Activated CD4-positive, alpha-beta T cell treated with anti-CD3 and anti-CD28 coated beads, Interleukin-10, Interleukin-2, amounts not matched to agents 100 ng/mL and 50 ng/mL, durations not matched to agents 16 hours and 8 hours (primary cell): ENCODE data around the gene SPINT2.

Source experiments
- DNase-seq: peaks from one replicate; pipeline ENCODE4 v3.0.0-alpha.2; 2020

Gene SPINT2

DNA sequence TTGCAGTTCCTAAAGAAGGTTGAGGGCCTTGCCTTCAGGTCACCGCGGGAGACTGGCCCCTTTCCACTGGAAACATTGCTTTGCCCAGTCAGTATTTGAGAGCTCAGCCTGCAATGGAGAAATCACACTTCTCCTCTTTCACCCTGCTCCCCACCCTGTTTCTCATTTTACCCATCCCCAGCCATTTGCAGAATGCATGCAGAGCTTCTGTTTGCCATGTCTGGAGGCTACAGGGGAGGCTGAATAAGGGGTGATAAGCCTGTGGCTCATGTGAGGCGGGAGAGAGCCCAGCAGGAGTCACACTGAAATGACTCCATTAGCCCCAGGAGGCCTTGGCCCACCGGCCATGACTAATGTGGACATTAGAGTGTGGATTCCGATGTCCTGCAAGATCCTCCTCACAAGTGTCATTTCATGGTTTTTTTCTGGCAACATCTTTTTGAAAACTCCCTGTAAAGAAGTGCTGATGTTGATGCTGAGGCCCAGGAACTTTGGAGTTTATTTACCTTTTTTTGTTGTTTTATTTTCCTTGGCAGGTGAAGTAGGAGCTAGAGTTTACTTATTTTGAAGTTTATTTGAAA, 6.3 kb downstream of the SPINT2 start:
- no peak for DNase-seq

GRCh38 chr19:38273499-38273898, 9.1 kb downstream of the SPINT2 start:
- DNase-seq = no peak

DNA sequence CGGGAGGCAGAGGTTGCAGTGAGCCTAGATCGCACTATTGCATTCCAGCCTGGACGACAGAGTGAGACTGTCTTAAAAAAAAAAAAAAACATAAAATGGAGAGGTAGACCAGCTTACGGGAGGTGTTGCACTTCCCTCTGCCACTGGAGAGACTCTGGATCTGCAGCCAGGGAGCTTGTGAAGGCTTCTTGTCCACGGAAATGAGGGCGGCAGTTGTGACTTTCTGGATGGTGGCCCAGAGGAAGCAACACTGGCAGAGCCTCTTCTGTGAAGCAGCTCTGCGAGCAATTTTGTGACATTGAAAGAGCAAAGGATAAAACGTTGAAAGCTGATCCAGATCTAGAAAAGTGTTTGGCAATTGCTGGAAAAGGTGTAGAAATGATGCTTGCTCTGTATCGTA, 10.4 kb downstream of the SPINT2 start:
- no peak for DNase-seq

DNA sequence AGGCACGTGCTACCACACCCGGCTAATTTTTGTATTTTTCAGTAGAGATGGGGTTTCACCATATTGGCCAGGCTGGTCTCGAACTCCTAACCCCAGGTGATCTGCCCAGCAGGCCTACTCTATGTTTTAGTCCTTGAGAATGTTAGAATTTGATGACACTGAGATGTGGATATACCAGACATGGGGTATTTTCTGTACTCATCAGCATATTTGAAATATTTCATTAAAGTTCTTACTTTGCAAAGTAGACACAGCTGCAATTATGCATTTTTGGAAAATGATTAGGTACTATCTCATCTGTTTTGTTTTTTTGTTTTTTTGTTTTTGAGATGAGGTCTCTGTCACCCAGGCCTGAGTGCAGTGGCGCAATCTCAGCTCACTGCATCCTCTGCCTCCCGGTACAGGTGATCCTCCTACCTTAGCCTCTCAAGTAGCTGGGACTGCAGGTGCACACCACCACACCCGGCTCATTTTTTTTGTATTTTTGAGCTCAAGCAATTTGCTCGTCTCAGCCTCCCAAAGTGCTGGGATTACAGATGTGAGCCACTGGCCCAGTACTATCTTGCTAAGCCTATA, 12.7 kb downstream of the SPINT2 start:
- no peak for DNase-seq

DNA sequence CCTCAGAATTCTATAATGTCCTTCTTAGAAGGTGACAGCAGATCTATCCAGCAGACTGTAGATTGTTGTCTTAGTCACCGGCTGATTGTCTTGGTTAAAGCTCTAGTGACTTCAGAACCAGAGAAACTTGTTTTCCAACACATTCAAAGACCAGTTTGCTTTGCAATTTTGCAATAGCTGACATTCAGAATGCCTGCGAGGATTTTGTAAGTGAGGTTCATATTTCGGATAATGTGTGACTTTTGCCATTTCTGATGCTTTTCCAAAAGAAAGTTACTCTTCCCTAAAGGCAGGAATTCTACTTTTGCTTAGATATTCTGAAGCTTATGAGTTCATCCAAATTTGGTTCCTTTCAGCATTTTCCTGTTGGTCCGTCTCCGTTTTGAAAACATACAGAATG, 13.2 kb downstream of the SPINT2 start:
- no peak for DNase-seq

- DNase-seq = no peak
These were observed 13.8 kb downstream of the SPINT2 start for GRCh38 chr19:38277969-38278680.

DNA sequence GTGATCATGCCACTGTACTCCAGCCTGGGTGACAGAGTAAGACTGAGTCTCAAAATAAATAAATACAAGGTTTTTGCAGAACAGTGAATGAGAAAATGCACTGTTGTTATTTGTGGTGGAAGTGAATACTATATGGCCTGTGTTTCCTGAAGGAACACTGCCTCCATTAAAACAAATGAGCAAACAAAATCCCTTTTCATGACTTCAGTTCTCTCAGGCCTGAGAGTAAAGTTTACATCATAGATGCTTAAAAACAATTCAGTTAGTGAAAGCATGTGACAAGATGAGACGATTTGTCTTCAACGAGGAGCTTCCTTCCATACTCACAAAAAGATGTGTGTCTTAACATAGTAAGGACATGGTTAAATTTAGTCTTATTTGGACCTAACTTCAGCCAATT, 14.4 kb downstream of the SPINT2 start:
- no peak for DNase-seq

GRCh38 chr19:38280030-38280921, 15.9 kb downstream of the SPINT2 start:
- no peak for DNase-seq

- no peak for DNase-seq
These were observed 17.6 kb downstream of the SPINT2 start for GRCh38 chr19:38281811-38282566.

GRCh38 chr19:38283271-38283670, 18.9 kb downstream of the SPINT2 start:
- no peak for DNase-seq

- DNase-seq = no peak
These were observed 20.0 kb downstream of the SPINT2 start for GRCh38 chr19:38284422-38284821.

DNA sequence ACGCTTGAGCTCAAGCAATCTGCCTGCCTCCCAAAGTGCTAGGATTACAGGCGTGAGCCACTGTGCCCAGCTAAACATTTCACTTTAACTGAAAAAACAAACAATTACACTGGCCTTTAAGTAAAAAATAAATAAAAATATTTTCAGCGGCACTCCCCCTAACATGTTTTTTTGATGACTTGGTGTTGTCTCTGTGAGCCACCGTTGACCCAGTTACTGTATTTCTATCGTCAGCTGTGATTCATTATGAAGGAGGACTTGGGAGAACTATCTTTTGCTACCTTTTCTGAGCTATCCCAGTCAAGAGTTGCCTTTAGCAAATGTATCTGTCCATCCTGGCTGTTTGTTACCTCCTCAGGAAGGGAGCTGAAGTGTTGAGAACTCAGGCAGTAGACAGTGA, 21.2 kb downstream of the SPINT2 start:
- no peak for DNase-seq

GRCh38 chr19:38287604-38288003, 23.2 kb downstream of the SPINT2 start:
- no peak for DNase-seq

DNA sequence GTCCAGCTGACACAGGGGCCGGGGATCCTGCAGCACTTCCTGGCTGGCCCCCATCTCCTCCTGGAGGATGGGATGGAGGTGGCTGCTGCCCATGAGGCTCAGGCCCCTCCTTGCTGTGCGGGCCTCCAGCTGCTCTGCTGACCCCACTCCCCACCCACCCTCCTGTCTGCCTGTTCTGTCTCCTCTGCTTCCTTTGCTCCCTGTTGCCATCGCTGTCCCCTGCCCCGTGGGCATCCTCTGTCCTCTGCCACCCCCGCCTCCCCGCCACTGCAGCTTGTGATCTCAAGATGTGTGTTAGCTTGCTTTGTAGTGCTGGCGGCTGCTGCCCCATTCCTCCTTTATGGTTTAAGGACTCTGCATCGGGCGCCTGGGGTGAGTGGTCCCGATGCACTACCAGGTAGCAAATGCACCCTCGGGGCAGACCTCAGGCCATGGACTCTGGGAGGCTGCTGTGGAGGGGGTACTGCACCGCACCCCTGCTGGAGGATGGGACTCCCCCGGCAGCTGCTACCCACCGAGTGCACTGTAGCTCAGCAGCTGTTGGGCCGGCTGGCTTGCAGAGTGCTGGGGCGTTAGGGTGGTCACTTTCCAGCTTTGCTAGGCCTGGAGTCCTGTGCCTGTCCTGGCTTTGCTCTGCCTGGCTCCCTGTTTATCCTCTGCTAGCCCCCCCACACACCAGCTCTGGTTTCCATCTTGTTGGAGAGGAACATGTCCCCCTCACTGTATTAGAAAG, 23.9 kb downstream of the SPINT2 start:
- DNase-seq = no peak

- no peak for DNase-seq
These were observed 25.6 kb downstream of the SPINT2 start for GRCh38 chr19:38289955-38290354.

- DNase-seq = no peak
These were observed 26.3 kb downstream of the SPINT2 start for GRCh38 chr19:38290631-38291147.

- no peak for DNase-seq
These were observed 27.5 kb downstream of the SPINT2 start for GRCh38 chr19:38291855-38292254.

DNA sequence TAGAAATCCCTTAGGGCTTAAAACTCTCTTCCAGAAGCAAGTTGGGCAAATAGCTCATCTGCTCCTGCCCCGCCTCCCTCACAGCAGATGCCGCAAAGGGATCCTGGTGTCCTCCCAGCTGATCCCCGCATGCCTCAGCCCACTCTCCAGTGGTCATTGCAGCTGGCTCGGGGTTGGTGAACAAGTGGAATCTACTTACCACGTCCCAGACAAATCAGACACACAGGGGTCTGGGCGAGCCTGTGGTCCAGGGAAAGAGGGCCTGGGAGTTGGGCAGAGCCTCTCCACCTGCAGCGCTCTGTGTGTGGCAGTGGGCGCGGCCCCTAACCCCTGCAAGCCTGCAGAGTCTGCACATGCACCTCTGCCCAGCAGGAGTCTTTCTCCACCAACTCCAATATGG, 28.9 kb downstream of the SPINT2 start:
- no peak for DNase-seq

DNA sequence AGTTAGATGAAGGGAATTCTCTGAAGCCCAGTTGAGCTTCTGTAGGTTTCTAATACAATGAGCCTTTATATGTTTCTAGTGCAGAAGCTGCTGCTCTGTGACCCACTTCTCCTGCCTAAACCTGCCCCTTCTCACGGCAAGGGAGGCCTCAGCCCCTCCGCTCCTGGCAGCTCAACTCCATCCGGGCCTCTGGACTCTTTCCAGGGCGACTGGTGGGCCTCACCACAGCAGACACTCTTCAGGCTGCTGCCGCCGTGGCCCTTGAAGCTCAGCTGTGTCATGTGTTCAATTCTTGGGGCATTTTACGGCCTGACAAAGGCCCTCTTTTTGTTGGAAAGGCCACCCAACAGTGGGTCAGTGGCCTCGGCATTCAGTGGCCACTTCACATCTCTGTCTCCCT, 29.7 kb downstream of the SPINT2 start:
- no peak for DNase-seq

DNA sequence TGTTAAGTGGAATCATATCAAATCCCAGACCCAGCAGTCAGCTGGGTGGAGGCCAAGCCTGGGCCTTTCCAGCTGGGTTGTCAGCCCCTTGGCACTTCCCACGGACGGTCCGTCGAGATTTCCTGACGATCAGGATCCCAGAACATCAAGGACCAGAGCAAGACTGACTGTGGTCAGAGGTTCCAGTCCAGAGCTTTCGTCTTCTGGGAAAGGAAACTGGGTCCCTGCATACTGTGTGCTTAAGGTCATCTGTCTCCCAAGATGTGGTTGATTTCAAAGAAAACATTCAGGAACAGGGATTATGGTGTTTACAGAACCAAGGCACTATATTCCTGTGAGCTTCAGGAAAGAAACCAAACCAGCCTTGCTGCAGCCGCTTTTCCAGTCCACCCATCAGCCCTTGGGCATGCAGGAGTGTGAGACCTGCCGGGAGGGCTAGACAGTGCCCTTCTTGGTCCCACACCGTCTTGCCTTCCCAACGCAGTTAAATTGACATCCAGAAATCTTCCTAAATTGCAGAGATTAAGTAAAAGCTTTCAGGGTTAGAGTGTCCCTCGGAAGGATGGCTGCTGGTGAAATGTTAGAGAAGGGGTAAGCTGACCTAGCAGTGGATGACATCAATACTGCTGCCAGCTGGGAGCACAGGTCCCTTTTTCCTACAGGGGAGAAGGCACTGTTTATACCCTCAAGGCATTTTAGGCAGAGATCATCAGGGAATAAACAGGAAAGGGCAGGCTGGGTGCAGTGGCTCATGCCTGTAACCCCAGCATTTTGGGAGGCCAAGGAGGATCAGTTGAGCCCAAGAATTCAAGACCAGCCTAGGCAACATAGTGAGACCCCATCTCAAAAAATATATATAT, 34.7 kb downstream of the SPINT2 start:
- no peak for DNase-seq
